Stomach (tissue), 4 donors: Measurements from ENCODE around the gene RAB6A.

Experiments used
- CTCF ChIP-seq, 7 experiments: fragments of 450-650 bp in 4 of 7; fragments of 200-600 bp in 3 of 7; sonication (generic) in 3 of 7; IDR thresholded peaks; one replicate each; pipeline ENCODE4 v1.5.1; 2016 to 2019; ENCODE audit warnings: antibody characterized with exemption in 7 of 7, control low read depth in 2 of 7, mild to moderate bottlenecking in 1 of 7
- POLR2A ChIP-seq, 4 donors: fragments of 450-650 bp; IDR thresholded peaks; one replicate each; pipeline ENCODE4 v1.6.1; 2016; ENCODE audit warnings: antibody characterized with exemption in 4 of 4, control low read depth in 2 of 4, mild to moderate bottlenecking in 1 of 4, moderate library complexity in 1 of 4

- TF ChIP-seq CTCF (IDR thresholded peaks at IDR 0.05) (no peak), POLR2A (IDR thresholded peaks at IDR 0.05) (no peak)
Observed at GRCh38 chr11:73748300-73748699, 12.6 kb downstream of the RAB6A start.
